Stimulated activated CD4-positive, alpha-beta T cell treated with anti-CD3 and anti-CD28 coated beads, TNF-alpha, amount 100 ng/mL, for 1 hour (primary cell): ENCODE data around the gene UBQLN3.

Source experiments
- DNase-seq, 3 donors: peaks; one replicate each; pipeline ENCODE4 v3.0.0-alpha.2; 2020; ENCODE audit warnings: low read depth in 3 of 3, low spot score in 1 of 3

The UBQLN3 gene

GRCh38 chr11:5509803-5510202 is at the start of gene UBQLN3:
Gene UBQLN3, minus strand, starts transcription at chr11:5509957. Its CDS starts 399 bp downstream, at chr11:5509558.
- no peak for DNase-seq

- no peak for DNase-seq
These were observed 48.0 kb upstream of the UBQLN3 start for GRCh38 chr11:5557751-5558150.

- no peak for DNase-seq
These were observed 46.9 kb upstream of the UBQLN3 start for GRCh38 chr11:5556596-5557188.

GRCh38 chr11:5553343-5553742 is 43.6 kb upstream of the UBQLN3 start:
- no peak for DNase-seq

GRCh38 chr11:5550440-5551095 is 40.8 kb upstream of the UBQLN3 start:
- DNase-seq, result no peak

- no peak for DNase-seq
These were observed 38.7 kb upstream of the UBQLN3 start, which contains the start of gene OR52H1 for GRCh38 chr11:5548440-5548839. Gene OR52H1, minus strand, starts transcription at chr11:5548540. Its CDS starts 3,035 bp downstream, at chr11:5545505.

GRCh38 chr11:5547982-5548381 is 38.2 kb upstream of the UBQLN3 start:
- DNase-seq, result no peak

- no peak for DNase-seq
These were observed 36.7 kb upstream of the UBQLN3 start for GRCh38 chr11:5546457-5546856.

- DNase-seq, result no peak
These were observed 31.7 kb upstream of the UBQLN3 start for GRCh38 chr11:5541427-5541826.

GRCh38 chr11:5536482-5536881 is 26.7 kb upstream of the UBQLN3 start:
- no peak for DNase-seq

- no peak for DNase-seq
These were observed 24.3 kb upstream of the UBQLN3 start for GRCh38 chr11:5534046-5534445.

- no peak for DNase-seq
These were observed 21.5 kb upstream of the UBQLN3 start for GRCh38 chr11:5531053-5531831.

GRCh38 chr11:5528495-5528894 is 18.7 kb upstream of the UBQLN3 start:
- DNase-seq, result no peak

- no peak for DNase-seq
These were observed 18.0 kb upstream of the UBQLN3 start for GRCh38 chr11:5527716-5528115.

GRCh38 chr11:5524756-5525155 is 15.0 kb upstream of the UBQLN3 start:
- DNase-seq, result no peak

- DNase-seq, result no peak
These were observed 12.6 kb upstream of the UBQLN3 start for GRCh38 chr11:5522308-5522707.

- DNase-seq, result no peak
These were observed 11.8 kb upstream of the UBQLN3 start for GRCh38 chr11:5521540-5521939.

GRCh38 chr11:5516599-5516998 is 6.8 kb upstream of the UBQLN3 start, which contains the start of gene UBQLNL:
Gene UBQLNL, minus strand, starts transcription at chr11:5516699. Its CDS starts 258 bp downstream, at chr11:5516441.
- DNase-seq, result no peak

GRCh38 chr11:5514841-5515240 is 5.1 kb upstream of the UBQLN3 start:
- DNase-seq, result no peak

- DNase-seq, result no peak
These were observed 1.2 kb downstream of the UBQLN3 start for GRCh38 chr11:5508605-5509004.

- DNase-seq, result no peak
These were observed 1.8 kb downstream of the UBQLN3 start for GRCh38 chr11:5507933-5508305.
